ENCODE data around the gene TBX19.
A peak's percentile ranks its signal among the peaks of the same experiment; 100 is the strongest.

Gene TBX19

GRCh38 chr1:168360151-168361021 is 79.7 kb downstream of the TBX19 start:
- DNase-seq (ENCODE audit: low spot score), result peak; percentile 43

GRCh38 chr1:168361252-168361651 is 80.6 kb downstream of the TBX19 start:
- no peak for DNase-seq (ENCODE audit: low spot score)

- no peak for DNase-seq (ENCODE audit: low spot score)
Measured at GRCh38 chr1:168362991-168363390, 82.3 kb downstream of the TBX19 start.

Data from kidney tubule cell (primary cell).